Lower leg skin (tissue), 3 donors: ENCODE data around the gene SMCR8.

Source experiments
- CTCF ChIP-seq, 3 donors: fragments of 450-650 bp; IDR thresholded peaks; one replicate each; pipeline ENCODE4 v1.5.1; 2016; ENCODE audit warnings: antibody characterized with exemption in 3 of 3, mild to moderate bottlenecking in 3 of 3, moderate library complexity in 2 of 3
- POLR2A ChIP-seq, 2 donors: fragments of 450-650 bp; IDR thresholded peaks; one replicate each; pipeline ENCODE4 v1.6.1; 2016 to 2017; ENCODE audit warnings: antibody characterized with exemption in 2 of 2, mild to moderate bottlenecking in 1 of 2, moderate library complexity in 1 of 2

DNA sequence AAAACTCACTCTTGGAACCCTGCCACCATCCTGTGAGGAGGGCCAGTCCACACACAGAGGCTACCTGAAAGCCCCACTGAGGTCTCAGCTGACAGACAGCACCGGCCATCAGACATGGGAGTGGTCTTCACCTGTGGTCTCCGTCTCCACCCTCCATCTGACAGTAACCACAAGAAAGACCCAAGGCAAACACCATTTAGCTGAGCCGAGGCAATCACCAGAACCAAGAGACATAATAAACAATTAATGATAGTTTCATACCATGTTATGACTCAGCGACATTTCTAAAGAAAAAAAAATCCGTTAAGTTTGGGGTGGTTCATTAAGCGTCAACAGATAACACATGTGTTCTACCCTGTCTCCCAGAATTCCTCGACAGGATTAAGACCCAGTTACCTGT lies 56.4 kb downstream of the SMCR8 start:
- TF ChIP-seq CTCF (IDR thresholded peaks at IDR 0.05), result no peak
- no peak for TF ChIP-seq POLR2A (IDR thresholded peaks at IDR 0.05)
